Brain microvascular endothelial cell (primary cell): ENCODE data around the gene DPYD.

ENCODE experiments used
- DNase-seq: peaks from one replicate; pipeline ENCODE4 v3.0.0-alpha.2; 2020
- H3K27ac ChIP-seq: fragments of 250-450 bp; sonication (Bioruptor Pico); 2 replicates; pipeline ENCODE4 v1.5.1; 2020; ENCODE audit warnings: mild to moderate bottlenecking, moderate library complexity
- H3K27me3 ChIP-seq: fragments of 250-450 bp; sonication (Bioruptor Pico); replicated peaks from 2 replicates; pipeline ENCODE4 v1.5.1; 2020; ENCODE audit warnings: mild to moderate bottlenecking
- H3K36me3 ChIP-seq: fragments of 250-450 bp; sonication (Bioruptor Pico); replicated peaks from 2 replicates; pipeline ENCODE4 v1.5.1; 2020; ENCODE audit warnings: mild to moderate bottlenecking
- H3K4me3 ChIP-seq: 2 replicates; pipeline ENCODE4 v1.5.1; 2011; ENCODE audit warnings: low read depth, mild to moderate bottlenecking, control low read depth, low read length, moderate library complexity
- in situ Hi-C: cut with HindIII; loops from 2 replicates; pipeline ENCODE4 v1.10.0; 2017; ENCODE audit warnings: low sequenced_read_pairs, low pct_ligation_motif_present
- TF ChIP-seq, protein P1 (sequence below): IDR thresholded peaks from 2 replicates; pipeline ENCODE4 v1.5.1; 2011; ENCODE audit warnings: low read depth, mild to moderate bottlenecking, moderate library complexity, low read length, control low read depth, inconsistent platforms; ENCODE audit errors: missing control alignments

DPYD gene

DNA sequence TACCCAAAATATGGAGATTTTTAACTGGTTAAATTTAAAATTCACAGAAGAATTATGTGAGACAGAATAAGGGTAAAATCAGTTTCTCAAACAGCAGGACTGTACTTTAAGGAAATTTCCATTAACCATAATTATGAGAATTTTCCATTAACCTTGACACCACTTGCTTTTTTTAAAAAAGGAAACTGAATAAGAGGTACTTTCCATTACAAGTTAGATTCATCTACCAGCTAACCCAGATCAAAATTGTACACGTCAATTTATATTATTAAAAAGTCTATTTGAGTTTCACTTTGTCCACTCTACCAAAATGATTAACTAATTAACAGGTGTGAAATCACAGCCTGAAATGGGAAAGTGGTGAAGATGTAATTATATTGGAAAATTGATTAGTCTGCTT is 414.5 kb downstream of the DPYD start:
- Histone ChIP-seq H3K27me3 (no peaks in the 10 kb centered on the region), H3K36me3 (no peaks in the 10 kb centered on the region), H3K27ac (no peak overlapping the region), H3K4me3 (no peak overlapping the region)
- no peak for DNase-seq
- TF ChIP-seq, protein P1, sequence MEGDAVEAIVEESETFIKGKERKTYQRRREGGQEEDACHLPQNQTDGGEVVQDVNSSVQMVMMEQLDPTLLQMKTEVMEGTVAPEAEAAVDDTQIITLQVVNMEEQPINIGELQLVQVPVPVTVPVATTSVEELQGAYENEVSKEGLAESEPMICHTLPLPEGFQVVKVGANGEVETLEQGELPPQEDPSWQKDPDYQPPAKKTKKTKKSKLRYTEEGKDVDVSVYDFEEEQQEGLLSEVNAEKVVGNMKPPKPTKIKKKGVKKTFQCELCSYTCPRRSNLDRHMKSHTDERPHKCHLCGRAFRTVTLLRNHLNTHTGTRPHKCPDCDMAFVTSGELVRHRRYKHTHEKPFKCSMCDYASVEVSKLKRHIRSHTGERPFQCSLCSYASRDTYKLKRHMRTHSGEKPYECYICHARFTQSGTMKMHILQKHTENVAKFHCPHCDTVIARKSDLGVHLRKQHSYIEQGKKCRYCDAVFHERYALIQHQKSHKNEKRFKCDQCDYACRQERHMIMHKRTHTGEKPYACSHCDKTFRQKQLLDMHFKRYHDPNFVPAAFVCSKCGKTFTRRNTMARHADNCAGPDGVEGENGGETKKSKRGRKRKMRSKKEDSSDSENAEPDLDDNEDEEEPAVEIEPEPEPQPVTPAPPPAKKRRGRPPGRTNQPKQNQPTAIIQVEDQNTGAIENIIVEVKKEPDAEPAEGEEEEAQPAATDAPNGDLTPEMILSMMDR, result no peak
- in situ Hi-C loops, result no loop called here

DNA sequence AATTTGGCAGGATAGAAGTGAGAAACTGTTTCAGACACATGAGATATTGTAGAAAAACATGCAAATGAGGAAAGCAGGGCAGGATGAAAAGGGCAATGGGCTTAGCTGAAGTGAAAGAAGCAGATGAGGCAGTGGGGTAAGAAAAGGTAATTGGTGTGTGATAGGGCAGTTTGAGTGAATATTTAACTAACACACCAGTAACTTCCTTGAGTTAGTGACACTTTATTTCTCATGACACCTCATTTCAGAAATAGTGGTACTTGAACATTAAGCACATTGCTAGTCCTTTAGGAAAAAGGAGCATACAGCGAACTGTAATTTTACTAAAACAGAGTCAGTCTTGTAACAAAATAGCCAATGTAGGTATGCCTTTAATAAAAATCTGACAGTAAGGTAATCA is 415.0 kb downstream of the DPYD start:
- in situ Hi-C loops, result no loop called here
- Histone ChIP-seq H3K36me3 (no peaks in the 10 kb centered on the region), H3K4me3 (no peak overlapping the region), H3K27ac (no peak overlapping the region), H3K27me3 (no peaks in the 10 kb centered on the region)
- DNase-seq, result no peak
- TF ChIP-seq, protein P1, result no peak

GRCh38 chr1:97505289-97505688 is 415.5 kb downstream of the DPYD start:
- no peak for DNase-seq
- in situ Hi-C loops, result no loop called here
- TF ChIP-seq, protein P1, result no peak
- Histone ChIP-seq H3K27ac (no peak overlapping the region), H3K27me3 (no peaks in the 10 kb centered on the region), H3K4me3 (no peak overlapping the region), H3K36me3 (no peaks in the 10 kb centered on the region)

GRCh38 chr1:97502360-97502759 is 418.5 kb downstream of the DPYD start:
- no peaks in the 10 kb centered on the region for H3K27me3 ChIP-seq
- no peak overlapping the region for H3K4me3 ChIP-seq
- no peak overlapping the region for H3K27ac ChIP-seq
- in situ Hi-C loops, result no loop called here
- TF ChIP-seq, protein P1, result no peak
- no peaks in the 10 kb centered on the region for H3K36me3 ChIP-seq
- DNase-seq, result no peak

DNA sequence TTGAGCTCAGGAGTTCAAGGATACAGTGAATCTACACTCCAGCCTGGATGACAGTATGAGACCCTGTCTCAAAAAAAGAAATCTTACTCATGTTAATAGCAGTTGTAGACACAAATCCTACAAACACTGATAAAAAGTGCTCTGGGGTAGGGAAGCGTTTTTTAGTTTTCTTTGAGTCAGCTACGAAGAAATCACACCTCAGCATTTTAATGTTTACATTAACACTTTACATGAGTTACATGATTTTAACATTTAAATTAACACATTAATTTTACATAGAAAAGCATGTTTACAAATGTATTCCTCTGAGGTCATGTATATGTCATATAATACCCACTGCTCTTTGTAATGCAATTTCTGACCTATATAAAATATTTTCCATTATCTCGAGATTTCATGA is 419.2 kb downstream of the DPYD start:
- Histone ChIP-seq H3K27ac (no peak overlapping the region), H3K27me3 (no peaks in the 10 kb centered on the region), H3K36me3 (no peaks in the 10 kb centered on the region), H3K4me3 (no peak overlapping the region)
- no peak for DNase-seq
- in situ Hi-C loops, result no loop called here
- TF ChIP-seq, protein P1, result no peak

DNA sequence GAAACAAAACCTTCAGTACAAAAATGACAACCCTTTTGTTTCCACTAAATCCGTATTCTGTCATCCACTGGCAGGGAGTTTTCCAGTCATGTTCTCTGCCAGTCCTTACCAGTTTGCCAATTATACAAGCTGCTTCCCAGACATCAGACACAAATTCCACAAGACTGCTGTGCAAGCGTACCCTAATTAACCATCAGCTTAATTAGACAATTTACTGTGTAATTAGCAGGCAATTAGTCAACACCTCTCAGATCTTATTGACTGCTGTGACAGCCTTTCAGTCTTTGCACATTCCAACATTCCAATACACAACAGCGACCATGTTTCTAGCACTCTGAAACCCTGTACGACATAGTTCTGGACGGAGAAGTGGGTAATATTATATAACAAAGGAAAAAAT is 420.1 kb downstream of the DPYD start:
- in situ Hi-C loops, result no loop called here
- TF ChIP-seq, protein P1, result no peak
- H3K27ac ChIP-seq, result no peak overlapping the region
- no peaks in the 10 kb centered on the region for H3K36me3 ChIP-seq
- no peak overlapping the region for H3K4me3 ChIP-seq
- no peaks in the 10 kb centered on the region for H3K27me3 ChIP-seq
- no peak for DNase-seq
